Activated CD4-positive, alpha-beta T cell treated with anti-CD3 and anti-CD28 coated beads for 24 hours (primary cell): Measurements from ENCODE around the gene EYS.

ENCODE experiments used
- DNase-seq, 2 donors: peaks; one replicate each; pipeline ENCODE4 v3.0.0-alpha.2; 2020; ENCODE audit warnings: low read depth in 2 of 2

The EYS gene

DNA sequence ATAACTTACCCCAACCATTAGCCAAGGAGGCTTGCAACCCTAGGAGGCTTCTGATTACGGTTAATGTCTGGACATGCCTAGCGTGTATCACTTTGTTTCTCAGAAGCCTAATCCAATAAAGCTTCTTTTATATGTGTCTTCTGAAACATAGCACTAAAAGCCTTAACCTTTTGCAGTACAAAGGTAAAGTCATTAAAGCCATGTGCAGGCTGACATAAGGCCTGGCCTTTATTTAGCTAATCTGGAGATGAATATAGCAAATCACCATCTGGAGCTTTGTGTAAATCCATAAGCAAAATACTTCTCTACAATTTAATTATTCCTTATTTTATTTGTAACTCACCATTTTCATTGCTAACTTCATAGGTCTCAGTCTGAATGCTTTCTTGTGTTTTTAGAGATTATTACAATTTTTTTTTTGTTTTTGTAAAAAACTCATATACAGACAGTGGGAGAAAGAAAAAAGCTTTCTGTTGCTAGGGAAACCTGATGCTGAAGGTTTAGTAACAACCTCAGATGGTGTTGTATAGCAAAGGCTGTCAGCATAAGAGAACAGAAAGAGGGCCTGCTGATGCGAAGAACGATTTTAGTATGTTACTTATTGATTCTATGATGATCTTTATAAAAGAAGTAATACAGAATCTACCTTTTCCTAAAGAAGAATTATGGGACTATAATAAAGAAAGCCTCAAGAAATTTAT, at the start of gene EYS:
Gene EYS (minus strand): TSS at position 101 of the 701 bp plus-strand sequence. CDS start 211,816 bp downstream, outside the sequence.
- DNase-seq: no peak

DNA sequence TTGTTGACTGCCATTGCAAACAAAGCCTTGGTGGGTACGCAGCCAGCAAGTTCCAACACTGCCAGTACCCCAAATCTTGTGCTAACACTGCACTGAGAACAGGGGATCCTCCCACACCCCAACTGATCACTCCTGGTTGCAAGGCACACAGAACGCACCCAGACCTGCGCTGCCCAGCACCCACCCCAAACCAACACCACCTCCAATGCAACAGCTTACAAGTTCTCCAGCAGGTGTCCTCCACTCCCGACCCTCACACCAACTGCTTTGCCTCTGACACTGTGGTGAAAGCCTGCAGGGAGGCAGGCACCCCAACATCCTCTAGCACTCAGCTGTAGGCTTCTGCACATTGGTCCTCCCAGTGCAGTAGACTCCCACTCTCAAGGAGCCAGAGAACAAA, 39.3 kb upstream of the EYS start:
- DNase-seq: no peak

DNA sequence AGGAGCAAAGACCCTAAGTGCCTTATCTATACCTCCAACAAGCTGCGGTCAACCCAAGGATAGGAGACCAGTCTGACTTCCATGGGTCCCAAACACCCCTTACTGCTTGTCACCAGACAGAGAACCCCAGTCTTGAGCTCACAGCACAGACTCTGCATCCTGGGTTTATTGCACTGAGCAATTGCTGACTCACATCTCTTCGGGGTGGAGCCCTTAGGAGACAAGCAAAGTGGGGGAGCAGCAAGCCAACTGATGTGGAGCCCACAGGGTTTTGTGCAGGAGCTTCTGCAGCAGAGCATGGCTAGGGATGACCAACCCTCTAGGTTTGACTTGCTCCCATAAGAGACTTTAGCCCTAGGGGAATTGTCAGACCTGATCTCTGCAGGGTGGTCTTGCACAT, 38.6 kb upstream of the EYS start:
- no peak for DNase-seq

DNA sequence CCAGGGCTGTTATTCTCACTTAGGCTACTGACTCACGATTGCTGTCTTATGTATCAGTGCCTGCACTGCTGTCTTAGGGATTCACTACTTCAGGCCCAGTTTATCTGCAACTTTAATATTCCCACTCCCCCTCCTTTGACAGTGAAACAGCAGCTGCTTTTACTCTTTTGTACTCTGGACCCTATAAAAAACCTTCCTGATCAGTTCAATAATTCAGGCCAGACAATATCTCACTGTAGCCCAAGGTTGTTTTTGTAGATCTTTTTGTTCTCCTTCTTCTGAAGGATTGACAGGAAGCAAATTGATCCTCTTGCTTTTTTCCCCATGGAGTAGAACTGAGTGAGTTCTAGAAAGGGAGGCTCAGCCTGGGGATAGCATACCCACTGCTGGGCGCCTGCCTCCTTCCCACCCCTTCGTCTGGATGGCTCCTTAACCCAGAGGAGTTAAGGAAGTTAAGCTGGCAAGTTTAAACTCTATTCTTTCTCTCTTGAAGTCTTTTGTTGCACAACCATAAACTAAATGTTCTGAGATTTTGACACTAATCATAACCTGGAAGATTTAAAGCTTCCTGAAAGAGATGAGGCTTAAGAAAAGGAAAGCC, 22.0 kb upstream of the EYS start:
- no peak for DNase-seq

DNA sequence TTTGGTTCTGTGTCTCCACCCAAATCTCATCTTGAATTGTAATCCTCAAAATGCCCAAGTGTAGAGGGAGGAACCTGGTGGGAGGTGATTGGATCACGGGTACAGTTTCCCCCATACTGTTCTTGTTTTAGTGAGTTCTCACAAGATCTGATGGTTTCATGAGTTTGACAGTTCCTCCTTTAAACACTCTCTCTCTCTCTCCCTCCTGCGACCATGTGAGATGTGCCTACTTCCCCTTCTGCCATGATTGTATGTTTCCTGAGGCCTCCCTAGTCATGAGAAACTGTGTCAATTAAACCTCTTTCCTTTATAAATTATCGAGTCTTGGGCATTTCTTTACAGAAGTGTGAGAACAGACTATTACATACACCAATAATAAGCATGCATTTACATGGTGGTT, 12.1 kb upstream of the EYS start:
- DNase-seq: no peak

DNA sequence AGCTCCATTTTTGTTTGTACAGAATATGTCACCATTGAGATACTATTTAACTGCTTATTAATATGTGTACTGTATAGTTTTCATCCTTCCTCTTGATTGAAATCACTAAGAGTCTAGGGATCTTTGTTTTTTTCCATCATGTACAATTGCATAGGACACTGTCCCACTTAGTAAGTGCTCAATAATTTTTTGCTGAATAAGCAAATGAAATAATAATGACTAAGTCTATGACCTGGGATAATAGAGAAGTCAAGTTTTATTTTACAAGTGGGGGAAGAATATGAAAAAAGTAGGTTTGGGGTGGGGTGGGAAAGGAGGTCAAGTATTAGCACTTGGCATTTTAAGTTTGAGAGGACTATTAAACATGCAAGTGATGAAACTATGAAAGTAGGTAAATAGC, 4.5 kb upstream of the EYS start:
- no peak for DNase-seq

DNA sequence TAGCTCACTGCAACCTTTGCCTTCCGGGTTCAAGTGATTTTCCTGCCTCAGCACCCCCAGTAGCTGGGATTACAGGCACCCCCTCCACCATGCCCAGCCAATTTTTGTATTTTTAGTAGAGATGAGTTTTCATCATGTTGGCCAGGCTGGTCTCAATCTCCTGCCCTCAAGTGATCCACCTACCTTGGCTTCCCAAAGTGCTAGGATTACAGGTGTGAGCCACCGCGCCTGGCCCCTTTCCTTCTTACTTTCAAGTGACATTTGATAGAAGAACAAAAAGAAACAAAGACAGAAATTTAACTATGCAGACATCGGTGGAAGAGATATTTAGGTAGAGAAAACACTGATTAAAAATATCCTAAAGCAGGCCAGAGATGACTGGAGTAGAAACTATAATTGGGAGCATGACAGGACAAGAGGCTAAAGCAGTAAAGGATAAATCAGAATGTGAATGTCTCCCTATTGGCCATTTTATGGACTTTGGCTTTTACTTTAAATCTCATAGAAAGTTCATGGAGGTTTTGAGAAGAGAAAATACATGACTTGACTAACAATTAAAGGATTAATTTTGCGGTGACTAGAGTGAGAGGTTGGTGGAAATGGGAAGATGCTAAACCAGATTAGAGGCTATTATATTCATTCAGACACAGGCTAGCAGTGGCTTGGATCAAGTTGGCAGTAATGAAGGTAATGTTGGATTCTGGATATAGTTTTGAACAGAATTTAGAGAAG, 2.2 kb upstream of the EYS start:
- DNase-seq: no peak

DNA sequence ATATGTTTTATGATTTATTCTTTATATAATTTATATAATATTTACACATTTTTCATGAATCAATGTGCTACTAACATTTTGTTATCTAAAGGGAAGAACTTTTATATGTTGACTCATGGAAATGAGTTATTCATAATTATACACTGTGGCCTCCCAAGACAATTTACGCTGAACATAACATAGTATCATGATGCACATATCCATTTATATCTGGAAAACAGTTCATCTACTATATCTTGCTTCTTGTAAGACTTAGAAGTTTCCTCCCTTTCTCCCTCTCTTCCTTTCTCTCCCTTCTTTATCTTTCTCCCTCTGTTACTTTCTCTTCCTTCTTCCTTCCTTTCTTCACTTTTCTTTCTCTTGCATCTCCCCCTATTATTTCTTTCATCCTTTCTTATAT, 1.1 kb upstream of the EYS start:
- no peak for DNase-seq

DNA sequence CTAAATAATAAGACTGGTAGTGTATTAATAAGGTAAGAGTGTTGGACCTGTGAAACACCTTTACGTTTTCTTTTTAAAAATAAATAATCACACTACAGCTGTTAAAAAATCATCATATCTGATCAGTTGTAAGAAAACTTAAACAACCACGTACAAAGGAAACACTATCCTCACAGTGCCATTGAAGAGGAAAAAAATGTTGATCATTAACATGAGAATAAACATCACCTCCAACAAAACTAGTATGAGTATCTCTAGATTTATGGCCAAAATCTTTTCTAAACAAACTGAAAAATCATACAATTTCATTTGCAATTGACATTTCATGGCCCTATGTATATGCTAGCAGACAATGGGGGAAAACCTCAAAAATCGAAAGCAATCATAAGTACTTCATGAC, 590 bp downstream of the EYS start:
- DNase-seq: no peak

DNA sequence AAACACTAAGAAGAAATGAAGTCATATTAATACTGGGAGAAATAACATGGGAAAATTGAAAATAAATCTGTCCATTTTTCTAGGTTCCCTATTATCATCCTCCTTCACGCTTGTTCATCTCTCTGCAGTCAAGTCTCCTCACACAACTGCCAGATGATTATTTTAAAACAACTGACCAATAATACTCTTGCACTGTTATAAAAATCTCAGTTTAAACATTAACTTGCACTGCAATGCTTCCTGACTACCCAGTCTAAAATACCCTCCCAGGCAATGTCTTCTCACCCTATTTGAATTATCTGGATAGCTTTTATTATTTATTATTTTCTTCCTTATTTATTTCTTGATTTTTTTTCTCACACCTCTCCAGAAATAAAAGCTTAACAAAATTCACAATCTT, 5.7 kb downstream of the EYS start:
- no peak for DNase-seq

DNA sequence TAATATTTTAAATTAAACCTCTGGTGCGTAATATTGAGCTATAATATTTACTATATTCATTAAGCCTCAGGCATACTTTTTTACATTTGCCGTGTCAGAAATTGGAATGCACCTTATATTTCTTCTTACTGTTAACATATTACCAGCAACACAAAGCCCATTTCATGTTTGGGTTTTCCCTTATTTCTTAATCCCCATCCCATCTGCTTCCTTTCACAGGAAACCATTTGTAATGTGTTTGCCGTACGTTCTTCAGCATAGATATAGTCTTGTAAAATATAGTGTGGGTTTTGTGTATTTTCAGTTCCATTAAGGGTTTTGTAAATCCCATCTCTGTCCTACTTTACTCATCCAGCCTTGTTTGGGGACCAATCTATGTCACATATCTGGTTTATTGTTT, 6.5 kb downstream of the EYS start:
- no peak for DNase-seq

DNA sequence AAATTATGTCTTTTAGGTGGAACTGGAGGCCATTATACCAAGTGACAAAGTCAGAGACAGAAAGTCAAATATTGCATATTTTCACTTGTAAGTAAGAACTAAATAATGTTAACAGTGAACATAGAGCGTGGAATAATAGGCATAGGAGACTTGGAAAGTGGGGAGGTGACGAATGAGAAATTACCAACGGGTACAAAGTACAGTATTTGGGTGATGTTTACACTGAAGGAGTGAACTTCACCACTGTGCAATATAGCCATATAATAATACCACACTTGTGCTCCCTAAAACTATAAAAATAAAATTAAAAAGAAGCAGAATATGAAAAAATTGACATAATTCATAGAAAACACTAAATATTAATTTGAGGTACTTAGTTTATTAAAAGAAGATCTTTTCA, 14.9 kb downstream of the EYS start:
- DNase-seq: no peak

DNA sequence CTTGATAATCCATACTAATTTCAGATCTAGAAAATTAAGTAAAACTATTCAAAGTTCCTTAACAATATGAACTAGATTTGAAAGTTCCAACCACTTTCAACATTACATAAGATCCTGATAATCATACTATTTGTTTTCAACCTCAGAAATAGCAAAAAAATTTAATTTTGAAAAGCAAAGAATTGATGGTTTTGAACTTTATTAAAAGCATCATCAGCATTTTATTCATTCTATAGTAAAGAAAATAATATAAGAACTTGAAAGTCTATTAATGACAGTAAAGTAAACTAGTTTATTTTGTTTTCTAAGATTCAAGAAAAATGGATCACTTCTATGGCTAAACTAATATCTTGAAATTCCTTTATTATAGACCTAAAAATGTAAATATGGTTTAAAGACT, 26.8 kb downstream of the EYS start:
- no peak for DNase-seq

DNA sequence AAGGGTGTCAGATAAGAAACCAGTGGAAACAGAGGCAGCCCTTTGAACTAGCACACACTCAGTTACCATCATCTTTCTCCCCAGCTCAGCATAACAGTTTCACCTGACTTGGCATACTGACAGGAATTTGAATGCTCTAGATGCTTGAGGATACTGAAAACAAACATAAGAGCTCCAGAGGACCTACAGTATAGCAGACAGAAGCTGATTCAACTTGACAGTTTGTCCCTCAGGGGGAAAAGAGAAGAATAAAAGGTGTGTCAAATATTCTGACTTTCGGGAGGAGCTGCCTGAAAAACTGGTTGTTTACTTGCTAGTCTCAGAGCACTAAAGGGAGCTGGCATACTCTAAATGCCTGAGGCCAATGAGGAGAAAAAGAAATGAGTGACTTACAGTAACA, 35.1 kb downstream of the EYS start:
- no peak for DNase-seq

DNA sequence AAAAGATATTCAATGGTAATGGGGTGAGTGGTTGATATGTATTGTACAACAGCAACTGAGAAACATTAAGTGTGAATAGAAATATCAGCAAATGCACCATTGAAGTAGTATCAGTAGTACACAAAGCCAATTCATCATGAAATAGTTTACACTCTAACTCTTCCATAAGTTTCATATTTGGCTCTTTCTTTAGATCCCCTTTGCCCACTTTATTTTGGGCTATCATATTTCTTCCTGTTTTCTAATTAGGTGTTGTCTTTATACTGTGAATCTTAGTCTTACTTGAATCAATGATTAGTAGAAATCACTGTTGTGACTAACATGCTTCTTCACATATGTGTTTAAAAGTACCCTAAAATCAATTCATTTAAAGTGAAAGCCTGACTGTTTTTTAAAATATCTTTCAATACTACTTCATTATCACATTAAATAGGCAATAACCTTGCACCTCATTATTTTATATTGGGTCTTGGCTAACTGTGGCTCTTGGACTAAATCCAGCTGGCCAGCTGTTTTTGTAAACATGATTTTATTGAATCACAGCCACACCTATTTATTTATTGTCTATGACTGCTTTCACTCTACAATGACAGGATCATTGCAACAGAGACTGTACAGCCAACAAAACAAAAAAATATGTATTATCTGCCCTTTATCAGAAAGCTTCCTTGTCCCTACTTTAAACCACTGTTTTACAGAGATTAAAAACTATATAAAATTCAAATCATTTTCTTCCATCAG, 38.9 kb downstream of the EYS start:
- no peak for DNase-seq

DNA sequence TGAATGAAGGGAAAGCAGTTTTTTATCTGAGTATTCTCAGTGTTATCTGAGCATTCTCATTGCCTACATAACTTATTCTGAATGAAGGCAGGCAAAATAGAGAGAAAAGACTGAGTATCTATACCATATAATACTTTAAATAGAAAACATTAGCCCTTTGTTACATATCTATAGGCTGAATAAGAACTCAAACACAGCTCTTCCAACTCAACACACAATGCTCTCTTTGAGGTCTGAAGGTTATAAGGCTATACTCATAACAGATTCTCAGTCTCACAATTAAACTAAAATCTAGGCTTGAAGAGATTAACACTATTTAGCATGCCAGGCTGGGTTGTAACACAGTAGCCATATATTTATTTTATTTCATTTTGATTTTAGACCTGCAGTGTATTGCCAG, 56.9 kb downstream of the EYS start:
- no peak for DNase-seq

DNA sequence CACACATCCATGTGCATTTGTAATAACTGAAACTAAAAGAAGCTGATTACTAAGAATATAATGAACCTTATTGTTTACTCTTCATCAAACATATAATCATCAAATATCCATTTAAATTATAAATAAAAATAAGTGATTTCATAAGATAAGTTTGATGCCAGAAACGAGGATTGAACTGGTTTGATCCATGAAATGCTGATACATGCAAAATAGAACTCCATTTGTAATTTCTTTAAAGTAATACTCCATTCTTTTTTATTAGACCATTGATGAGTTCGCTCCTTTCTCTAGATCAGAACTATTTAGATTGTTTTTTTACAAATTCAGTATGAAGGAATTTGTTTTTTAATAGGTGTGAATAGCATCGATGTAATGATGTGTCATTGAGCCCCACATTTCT, 57.6 kb downstream of the EYS start:
- no peak for DNase-seq

DNA sequence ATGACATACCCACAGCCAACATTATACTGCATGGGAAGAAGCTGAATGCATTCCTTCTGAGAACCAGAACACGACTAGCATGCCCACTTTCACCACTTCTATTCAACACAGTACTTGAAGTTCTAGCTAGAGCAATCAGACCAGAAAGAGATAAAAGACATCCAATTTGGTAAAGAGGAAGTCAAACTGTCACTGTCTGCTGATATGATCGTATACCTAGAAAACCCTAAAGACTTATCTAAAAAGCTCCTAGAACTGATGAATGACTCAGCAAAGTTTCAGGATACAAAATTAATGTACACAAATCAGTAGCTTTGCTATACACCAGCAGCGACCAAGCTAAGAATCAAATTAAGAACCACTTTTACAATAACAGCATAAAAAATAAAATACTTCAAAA, 60.5 kb downstream of the EYS start:
- no peak for DNase-seq

DNA sequence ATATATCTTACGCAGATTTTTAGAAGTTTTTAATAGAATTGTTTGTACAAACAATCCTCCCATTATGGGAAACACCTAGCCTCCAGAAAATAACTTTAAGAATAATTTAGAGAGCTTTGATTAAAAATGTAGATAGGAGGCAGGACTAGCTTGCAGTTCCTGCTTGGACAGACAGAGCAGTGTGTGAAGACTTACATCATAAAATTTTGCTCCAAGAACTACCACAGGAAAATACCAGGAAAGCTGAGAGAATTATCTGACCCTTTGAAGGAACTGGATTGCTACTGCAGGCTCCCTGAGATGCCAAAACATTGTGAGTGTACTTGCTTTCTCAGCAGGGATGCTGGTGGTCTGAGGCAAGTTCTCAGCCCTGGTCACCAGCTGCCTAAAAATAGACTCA, 64.2 kb downstream of the EYS start:
- no peak for DNase-seq

DNA sequence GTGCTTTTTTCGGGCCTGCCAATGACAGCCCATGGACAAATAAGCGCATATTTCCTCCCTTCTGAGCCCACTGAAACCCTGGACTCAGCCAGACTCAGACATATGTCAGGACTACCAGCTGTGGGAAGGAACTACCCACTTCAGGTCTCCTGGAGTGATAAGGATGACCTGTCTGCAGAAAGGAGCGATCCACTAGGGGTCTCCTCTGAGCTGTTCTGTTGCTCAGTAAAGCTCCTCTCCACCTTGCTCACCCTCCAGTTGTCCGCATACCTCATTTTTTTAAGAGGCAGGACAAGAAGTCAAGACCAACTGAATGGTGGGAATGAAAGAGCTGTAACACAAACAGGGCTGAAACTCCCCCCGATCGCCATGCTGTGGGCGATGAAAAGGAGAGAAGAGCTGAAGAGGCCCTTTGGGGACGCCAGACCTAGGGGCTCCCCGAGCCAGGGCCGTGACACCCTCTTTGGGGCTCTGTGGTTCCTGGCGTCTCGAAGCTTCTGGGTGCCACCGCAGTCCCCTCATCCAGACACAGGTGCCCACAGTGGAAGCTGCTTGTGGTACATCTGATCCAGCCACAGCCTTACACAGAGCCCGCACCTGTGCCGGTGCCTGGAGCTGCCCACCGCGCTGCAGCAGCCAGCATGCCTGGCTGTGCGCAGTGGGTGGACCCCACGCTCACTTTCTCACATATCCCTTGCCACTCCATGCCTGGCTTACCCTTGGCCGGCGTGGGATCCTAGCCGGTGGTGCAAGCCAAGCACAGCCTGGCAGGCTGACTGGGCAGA, 68.8 kb downstream of the EYS start:
- no peak for DNase-seq

DNA sequence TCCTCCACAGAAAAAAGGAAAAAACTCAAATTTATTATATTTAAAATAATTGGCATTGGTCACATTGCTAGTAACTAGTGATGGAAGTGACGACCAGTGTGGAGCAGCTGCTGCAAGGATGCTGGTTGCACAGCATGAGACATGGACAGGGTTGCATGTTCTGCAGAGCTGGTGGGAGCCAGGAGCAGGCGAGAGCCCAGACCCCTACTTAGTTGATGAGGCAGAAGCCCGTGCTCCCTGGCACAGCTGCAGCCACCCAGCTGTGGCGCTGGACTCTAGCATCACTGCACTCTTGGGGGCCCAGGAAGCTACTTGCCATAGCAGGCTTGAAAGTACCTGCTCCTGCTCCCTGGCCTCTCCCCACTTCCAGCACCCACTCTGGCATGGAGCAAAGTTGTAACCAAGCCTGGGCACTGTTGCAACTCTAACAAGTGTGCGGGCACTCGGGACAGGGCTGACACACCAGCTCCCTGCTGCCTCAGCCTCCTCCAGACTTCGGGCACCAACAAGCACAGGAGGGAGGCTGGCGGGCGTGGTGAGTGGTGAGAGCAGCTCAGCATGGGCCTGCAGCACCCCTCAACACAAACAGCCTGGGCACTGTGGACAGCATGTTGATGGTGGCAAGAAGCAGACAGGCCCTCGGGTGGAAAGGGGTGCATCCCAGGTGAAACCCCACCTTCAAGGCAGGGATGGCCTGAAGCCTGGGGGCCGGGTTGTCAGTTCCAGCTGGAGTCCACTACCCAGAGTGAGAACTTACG, 69.6 kb downstream of the EYS start:
- no peak for DNase-seq
